Measurements from ENCODE around the gene ARMC3. TPM values are rescaled to one million over a fixed set of nuclear protein-coding genes. Genes with fewer than 3 reads are reported as not detected.
A peak's percentile ranks its signal among the peaks of the same experiment; 100 is the strongest.

Gene ARMC3
- polyA plus RNA-seq, 6 donors from 2014 or later = not detected

DNA sequence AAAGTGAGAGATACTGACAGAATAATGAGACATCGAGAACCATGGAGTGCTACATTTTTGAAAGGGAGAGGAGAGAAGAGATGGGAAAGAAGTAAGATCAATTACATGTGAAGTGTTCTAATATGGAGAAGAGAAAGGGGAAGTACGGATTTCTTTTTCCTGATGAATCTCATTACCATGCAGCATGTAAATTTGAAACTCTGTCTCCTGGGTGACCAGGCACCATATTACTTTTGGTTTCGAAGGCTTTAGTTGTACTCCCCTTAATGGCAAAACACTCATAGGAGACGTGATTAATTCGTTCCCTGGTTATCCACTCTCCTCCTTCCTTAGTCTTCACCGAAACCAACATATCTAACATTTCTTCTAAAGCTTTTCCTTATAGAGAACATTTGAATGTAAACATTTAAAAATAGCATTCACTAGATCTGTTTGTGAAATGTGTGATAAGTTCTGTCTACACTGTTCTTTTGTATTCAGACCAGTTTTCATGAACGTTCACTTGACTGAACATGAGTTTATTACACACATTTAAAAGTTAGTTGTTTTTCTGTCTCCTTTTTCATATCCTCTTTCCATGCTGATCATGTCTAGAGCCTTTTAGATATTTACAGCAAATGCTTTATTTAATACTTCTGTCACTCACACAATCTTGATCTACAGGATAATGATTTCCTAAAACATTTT is 87.3 kb downstream of the ARMC3 start:
- ATAC-seq (ENCODE audit: low read depth in 2 of 2) (peak; percentile 71 to 91), DNase-seq (peak; percentile 4)
- H3K27me3 Mint-ChIP-seq = peaks cover 11 to 31% (median 18%) of the 10 kb centered on the region in 3 donors
- H3K36me3 Mint-ChIP-seq = no peaks in the 10 kb centered on the region
- H3K4me3 Mint-ChIP-seq = peak overlapping the region in 1 of 8 donors; percentile 2
- peaks cover 0 to 4% (median 0%) of the 10 kb centered on the region in 7 donors for H3K9me3 Mint-ChIP-seq
- peaks cover 4 to 5% (median 5%) of the 10 kb centered on the region in 3 donors for H3K4me1 Mint-ChIP-seq
- H3K27ac Mint-ChIP-seq = peak overlapping the region in 2 of 6 donors; percentile 2 to 9

DNA sequence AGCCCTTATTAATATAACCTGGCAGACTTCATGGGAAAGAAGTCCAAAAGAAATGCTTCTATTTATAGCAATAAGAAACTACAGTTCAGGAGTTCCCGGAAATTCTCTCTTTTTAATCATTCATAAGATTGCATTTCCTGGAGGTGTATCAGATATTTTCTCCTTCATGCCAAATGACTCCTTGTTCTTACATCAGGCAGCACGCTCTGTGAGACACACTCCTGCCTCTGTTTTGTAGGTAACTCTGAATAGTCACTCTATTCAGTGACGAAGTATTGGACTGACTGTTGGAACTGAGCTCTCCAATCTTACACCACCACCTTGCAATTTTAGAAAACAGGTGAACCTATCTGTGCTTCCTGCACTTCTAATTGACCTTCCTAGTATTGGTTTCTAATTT is 88.8 kb downstream of the ARMC3 start:
- Mint-ChIP-seq H3K9me3 (peaks cover 0 to 16% (median 4%) of the 10 kb centered on the region in 7 donors), H3K4me1 (peaks cover 4 to 5% (median 5%) of the 10 kb centered on the region in 3 donors), H3K27me3 (peaks cover 4 to 28% (median 15%) of the 10 kb centered on the region in 3 donors), H3K27ac (no peak overlapping the region), H3K4me3 (no peak overlapping the region), H3K36me3 (peaks cover 0 to 4% of the 10 kb centered on the region in 2 donors)
- ATAC-seq (ENCODE audit: low read depth in 2 of 2) (no peak), DNase-seq (no peak)

DNA sequence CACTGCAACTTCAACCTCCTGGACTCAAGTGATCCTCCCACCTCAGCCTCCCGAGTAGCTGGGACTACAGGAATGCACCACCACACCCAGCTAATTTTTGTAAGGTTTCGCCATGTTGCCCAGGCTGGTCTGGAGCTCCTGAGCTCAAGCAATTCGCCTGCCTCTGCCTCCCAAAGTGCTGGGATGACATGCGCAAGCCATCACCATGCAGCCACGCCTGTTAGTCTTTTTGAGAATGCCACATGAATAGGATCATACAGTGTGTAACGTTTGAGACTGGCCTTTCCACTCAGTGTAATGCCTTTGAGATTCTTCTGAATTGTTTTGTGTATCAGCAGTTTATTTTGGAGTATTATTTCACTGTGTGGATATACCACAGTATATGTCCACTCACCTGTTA is 91.8 kb downstream of the ARMC3 start:
- ATAC-seq (ENCODE audit: low read depth in 2 of 2) (no peak), DNase-seq (no peak)
- H3K27ac Mint-ChIP-seq = no peak overlapping the region
- H3K36me3 Mint-ChIP-seq = peaks cover 11 to 28% of the 10 kb centered on the region in 2 donors
- no peak overlapping the region for H3K4me3 Mint-ChIP-seq
- H3K27me3 Mint-ChIP-seq = peaks cover 24 to 41% (median 31%) of the 10 kb centered on the region in 3 donors
- H3K4me1 Mint-ChIP-seq = peaks cover 4 to 5% (median 5%) of the 10 kb centered on the region in 3 donors
- H3K9me3 Mint-ChIP-seq = peaks cover 6 to 36% (median 21%) of the 10 kb centered on the region in 7 donors

DNA sequence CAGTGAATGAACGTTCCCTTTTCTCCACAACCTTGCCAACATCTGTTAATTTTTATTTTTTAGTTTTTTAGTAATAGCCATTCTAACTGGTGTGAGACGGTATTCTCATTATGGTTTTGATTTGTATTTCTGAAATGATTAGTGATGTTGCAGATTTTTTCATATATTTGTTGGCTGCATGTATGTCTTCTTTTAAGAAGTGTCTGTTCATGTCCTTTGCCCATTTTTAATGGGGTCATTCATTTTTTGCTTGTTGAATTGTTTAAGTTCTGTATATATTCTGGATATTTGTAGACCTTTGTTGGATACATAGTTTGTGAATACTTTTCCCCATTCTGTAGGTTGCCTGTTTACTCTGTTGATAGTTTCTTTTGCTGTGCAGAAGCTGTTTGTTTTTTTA is 93.6 kb downstream of the ARMC3 start:
- peaks cover 11 to 28% of the 10 kb centered on the region in 2 donors for H3K36me3 Mint-ChIP-seq
- no peak overlapping the region for H3K4me3 Mint-ChIP-seq
- H3K27me3 Mint-ChIP-seq = peaks cover 28 to 45% (median 40%) of the 10 kb centered on the region in 3 donors

DNA sequence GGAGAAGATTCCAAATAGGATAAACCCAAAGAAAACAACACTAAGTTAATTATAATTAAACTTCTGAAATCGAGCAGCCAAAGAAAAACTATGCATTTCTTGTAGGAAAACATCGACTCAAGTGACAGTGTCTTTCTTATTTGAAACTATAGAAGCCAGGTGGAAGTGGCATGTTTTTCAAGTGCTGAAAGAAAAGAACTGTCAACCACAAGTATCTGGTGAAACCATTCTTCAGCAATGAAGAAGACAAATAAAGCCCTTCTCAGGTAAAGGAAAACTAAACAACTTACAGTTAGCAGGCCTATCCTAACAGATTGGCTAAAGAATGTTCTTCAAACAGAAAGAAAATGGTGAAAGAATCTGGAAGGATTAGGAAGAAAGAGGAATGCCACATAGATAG is 96.1 kb downstream of the ARMC3 start:
- Mint-ChIP-seq H3K4me3 (no peak overlapping the region), H3K36me3 (peaks cover 11 to 28% of the 10 kb centered on the region in 2 donors), H3K27ac (no peak overlapping the region), H3K4me1 (no peaks in the 10 kb centered on the region), H3K9me3 (peaks cover 10 to 49% (median 29%) of the 10 kb centered on the region in 7 donors), H3K27me3 (peaks cover 35 to 51% (median 48%) of the 10 kb centered on the region in 3 donors)
- DNase-seq (no peak), ATAC-seq (ENCODE audit: low read depth in 2 of 2) (no peak)

More for the DNA sequence above, 93.6 kb downstream of the ARMC3 start:
- ATAC-seq (ENCODE audit: low read depth in 2 of 2) = no peak
- Mint-ChIP-seq H3K27ac (no peak overlapping the region), H3K4me1 (no peaks in the 10 kb centered on the region), H3K9me3 (peaks cover 6 to 41% (median 24%) of the 10 kb centered on the region in 7 donors)
- no peak for DNase-seq

DNA sequence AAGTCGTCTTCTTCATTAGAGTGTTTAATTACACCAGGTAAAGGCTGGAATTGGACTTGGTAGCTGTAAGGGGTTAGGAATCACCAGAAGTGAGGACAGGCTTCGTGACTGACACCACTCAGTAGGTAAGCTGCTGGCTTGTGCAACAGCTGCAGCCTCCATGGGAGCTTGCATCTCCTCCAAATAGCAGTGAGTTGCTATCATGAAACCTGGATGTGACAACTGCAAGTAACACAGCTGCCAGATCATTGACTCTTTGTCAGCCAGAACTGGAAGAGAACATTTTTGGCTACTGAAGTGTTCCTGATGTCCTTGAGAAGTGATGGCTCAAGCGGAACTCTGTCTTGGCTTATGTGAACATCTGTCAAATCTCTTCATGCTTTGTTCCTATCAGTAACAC is 103.5 kb downstream of the ARMC3 start:
- DNase-seq (no peak), ATAC-seq (ENCODE audit: low read depth in 2 of 2) (no peak)
- H3K4me3 Mint-ChIP-seq = no peak overlapping the region
- no peaks in the 10 kb centered on the region for H3K36me3 Mint-ChIP-seq
- no peak overlapping the region for H3K27ac Mint-ChIP-seq
- peaks cover 39 to 57% (median 55%) of the 10 kb centered on the region in 3 donors for H3K27me3 Mint-ChIP-seq
- H3K9me3 Mint-ChIP-seq = peaks cover 2 to 21% (median 5%) of the 10 kb centered on the region in 7 donors
- H3K4me1 Mint-ChIP-seq = no peaks in the 10 kb centered on the region

DNA sequence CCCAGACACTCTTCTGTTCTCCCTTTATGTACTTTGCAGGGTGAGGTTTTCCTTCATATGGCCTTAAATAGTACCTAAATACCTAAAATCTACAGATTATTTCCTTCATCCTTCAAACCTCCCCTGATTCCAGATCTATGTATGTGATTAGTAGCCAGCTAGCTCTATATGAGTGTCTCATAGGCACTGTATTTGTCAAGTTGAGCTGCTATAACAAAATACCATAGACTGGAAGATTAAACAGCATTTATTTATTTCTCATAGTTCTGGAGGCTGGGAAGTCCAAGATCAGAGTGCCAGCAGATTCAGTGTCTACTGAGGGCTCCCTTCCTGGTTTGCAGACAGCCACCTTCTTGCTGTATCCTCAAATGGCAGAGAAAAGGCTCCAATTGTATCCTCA is 106.9 kb downstream of the ARMC3 start:
- H3K36me3 Mint-ChIP-seq = no peaks in the 10 kb centered on the region
- no peak overlapping the region for H3K27ac Mint-ChIP-seq
- H3K9me3 Mint-ChIP-seq = peaks cover 0 to 13% (median 3%) of the 10 kb centered on the region in 7 donors
- H3K4me3 Mint-ChIP-seq = no peak overlapping the region
- DNase-seq (no peak), ATAC-seq (ENCODE audit: low read depth in 2 of 2) (no peak)
- peaks cover 33 to 59% (median 56%) of the 10 kb centered on the region in 3 donors for H3K27me3 Mint-ChIP-seq
- H3K4me1 Mint-ChIP-seq = no peaks in the 10 kb centered on the region

DNA sequence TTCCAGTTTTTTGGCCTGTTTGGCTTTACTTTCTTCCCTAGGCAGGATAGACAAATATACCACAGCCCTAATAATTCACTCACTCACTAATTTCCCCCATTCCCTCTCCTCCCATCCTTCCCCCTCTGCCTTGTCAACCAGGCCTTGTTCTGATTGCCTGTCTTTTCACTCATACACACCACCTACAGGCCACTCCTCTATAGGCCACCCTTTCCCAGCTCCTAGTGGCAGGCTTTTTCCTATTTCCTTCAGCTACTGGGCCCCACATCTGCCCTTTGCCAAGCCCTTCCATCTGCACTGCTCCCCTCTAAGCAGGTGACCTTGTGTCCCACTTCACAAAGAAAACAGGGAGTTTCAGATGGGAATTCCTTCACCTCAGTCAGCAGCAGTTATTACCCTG is 107.7 kb downstream of the ARMC3 start:
- Mint-ChIP-seq H3K4me3 (peak overlapping the region in 1 of 8 donors; percentile 14), H3K4me1 (no peaks in the 10 kb centered on the region), H3K9me3 (peaks cover 0 to 18% (median 3%) of the 10 kb centered on the region in 7 donors), H3K27ac (no peak overlapping the region), H3K36me3 (no peaks in the 10 kb centered on the region), H3K27me3 (peaks cover 33 to 53% (median 51%) of the 10 kb centered on the region in 3 donors)
- DNase-seq (no peak), ATAC-seq (ENCODE audit: low read depth in 2 of 2) (no peak)

DNA sequence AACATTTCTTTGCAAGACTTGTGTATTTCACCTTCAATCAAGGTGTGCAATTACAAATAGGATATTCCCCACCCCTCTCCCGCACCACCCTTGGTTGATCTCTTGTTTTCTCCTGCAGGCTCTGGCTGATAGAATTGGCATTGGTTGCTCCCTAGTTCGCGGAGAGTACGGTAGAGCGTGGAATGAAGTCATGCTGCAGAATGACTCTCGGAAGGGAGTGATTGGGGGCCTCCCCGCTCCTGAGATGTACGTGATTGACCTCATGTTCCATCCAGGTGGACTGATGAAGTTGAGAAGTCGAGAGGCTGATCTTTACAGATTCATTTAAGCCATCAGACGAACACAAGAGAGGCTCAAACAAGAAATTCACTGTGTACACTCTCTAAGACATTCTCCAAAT is 109.3 kb downstream of the ARMC3 start:
- peaks cover 0 to 18% (median 3%) of the 10 kb centered on the region in 7 donors for H3K9me3 Mint-ChIP-seq
- H3K4me3 Mint-ChIP-seq = no peak overlapping the region
- H3K4me1 Mint-ChIP-seq = no peaks in the 10 kb centered on the region
- no peaks in the 10 kb centered on the region for H3K36me3 Mint-ChIP-seq
- peak overlapping the region in 1 of 6 donors; percentile 19 for H3K27ac Mint-ChIP-seq
- ATAC-seq (ENCODE audit: low read depth in 2 of 2) = no peak
- peaks cover 25 to 47% (median 47%) of the 10 kb centered on the region in 3 donors for H3K27me3 Mint-ChIP-seq
- no peak for DNase-seq

DNA sequence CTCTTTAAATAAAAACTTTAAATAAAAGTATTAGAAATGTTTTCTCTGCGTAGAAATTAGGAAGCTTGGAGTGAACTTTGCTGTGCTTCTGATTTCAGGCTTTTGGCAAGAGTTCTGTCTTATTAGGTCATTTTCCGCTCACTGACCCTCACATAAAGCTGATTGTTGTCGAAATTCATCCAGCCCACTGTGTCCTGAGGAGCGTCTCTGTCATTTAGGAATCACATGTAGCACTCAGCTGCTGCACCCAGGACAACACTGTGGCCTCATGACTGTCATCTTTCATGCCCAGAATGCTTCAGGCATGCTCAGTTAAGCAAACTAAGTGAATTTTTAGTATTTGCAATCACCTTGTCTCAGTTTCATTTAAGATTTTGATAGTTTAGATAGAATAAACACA is 109.7 kb downstream of the ARMC3 start:
- H3K4me1 Mint-ChIP-seq = no peaks in the 10 kb centered on the region
- ATAC-seq (ENCODE audit: low read depth in 2 of 2) = no peak
- no peak overlapping the region for H3K4me3 Mint-ChIP-seq
- H3K9me3 Mint-ChIP-seq = peaks cover 0 to 18% (median 3%) of the 10 kb centered on the region in 7 donors
- no peak overlapping the region for H3K27ac Mint-ChIP-seq
- DNase-seq = no peak
- H3K27me3 Mint-ChIP-seq = peaks cover 29 to 51% (median 51%) of the 10 kb centered on the region in 3 donors
- H3K36me3 Mint-ChIP-seq = no peaks in the 10 kb centered on the region

DNA sequence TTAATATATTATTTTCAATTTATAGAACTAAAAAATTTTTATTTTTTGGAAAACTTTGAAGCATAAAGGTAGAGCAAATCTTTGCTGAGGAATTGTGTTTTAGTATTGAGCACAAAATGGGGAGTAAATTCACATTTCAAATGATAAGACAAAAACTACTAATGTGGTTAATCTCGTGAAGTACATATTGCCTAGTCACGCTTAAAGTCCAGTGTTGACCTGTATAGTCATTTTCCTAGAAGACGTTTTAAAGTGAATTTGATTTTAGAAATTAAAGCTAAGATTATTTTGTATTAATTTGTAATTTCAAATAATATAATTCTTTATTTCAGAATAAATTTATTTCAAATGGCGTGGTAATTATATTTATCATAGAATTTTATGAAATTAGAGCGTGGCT is 110.3 kb downstream of the ARMC3 start:
- ATAC-seq (ENCODE audit: low read depth in 2 of 2) (no peak), DNase-seq (no peak)
- Mint-ChIP-seq H3K9me3 (peaks cover 0 to 22% (median 3%) of the 10 kb centered on the region in 7 donors), H3K27me3 (peaks cover 28 to 56% (median 55%) of the 10 kb centered on the region in 3 donors), H3K4me1 (no peaks in the 10 kb centered on the region), H3K4me3 (no peak overlapping the region), H3K36me3 (no peaks in the 10 kb centered on the region), H3K27ac (no peak overlapping the region)

DNA sequence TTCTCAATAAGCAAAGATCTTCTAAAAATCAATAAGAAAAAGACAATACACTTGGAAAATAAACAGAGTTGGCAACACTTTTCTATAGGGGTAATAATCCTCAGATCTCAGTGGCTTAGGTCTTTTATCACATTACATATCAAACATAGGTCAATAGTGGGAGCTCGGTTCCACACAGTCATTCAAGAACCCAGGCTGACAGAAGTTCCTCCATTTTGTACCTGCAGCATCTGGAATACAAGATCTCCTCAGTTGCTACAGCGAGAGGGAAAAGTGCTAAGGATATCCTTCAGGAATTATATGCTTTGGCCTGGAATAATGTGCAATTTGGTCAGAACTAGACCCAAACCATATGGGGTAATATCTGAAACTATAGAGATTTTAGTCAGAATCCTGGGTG is 112.1 kb downstream of the ARMC3 start:
- no peak overlapping the region for H3K4me3 Mint-ChIP-seq
- peaks cover 20 to 45% (median 45%) of the 10 kb centered on the region in 3 donors for H3K27me3 Mint-ChIP-seq
- H3K4me1 Mint-ChIP-seq = no peaks in the 10 kb centered on the region
- DNase-seq = no peak
- H3K9me3 Mint-ChIP-seq = peaks cover 0 to 17% (median 3%) of the 10 kb centered on the region in 7 donors
- ATAC-seq (ENCODE audit: low read depth in 2 of 2) = no peak
- H3K27ac Mint-ChIP-seq = no peak overlapping the region
- H3K36me3 Mint-ChIP-seq = no peaks in the 10 kb centered on the region

DNA sequence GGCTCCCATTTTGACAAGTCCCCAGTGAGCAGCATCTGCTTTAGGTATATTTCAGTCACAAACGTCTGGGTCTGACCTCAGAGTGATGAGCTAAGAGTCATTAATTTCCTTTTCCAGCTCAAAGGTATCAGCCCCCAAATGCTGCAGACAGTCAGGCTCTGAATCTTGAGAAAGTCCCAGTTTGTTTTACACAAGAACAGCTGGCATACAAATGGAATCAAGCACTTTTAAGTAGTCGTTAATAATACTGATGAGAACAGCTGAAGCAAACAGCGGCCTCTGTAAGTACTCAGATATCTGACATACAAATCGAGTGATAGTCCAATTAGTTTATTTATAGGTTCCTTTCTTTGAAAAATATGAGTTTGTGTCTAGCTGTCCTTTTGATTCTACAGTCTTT is 118.2 kb downstream of the ARMC3 start:
- H3K4me3 Mint-ChIP-seq = no peak overlapping the region
- H3K4me1 Mint-ChIP-seq = no peaks in the 10 kb centered on the region

More for the DNA sequence above, 118.2 kb downstream of the ARMC3 start:
- no peaks in the 10 kb centered on the region for H3K36me3 Mint-ChIP-seq
- H3K27ac Mint-ChIP-seq = no peak overlapping the region
- DNase-seq = no peak
- peaks cover 34 to 47% (median 35%) of the 10 kb centered on the region in 3 donors for H3K27me3 Mint-ChIP-seq
- H3K9me3 Mint-ChIP-seq = peaks cover 0 to 4% (median 0%) of the 10 kb centered on the region in 7 donors
- ATAC-seq (ENCODE audit: low read depth in 2 of 2) = no peak
